HEK293 (cell line): ENCODE results near the gene NAA25.
A peak's percentile ranks its signal among the peaks of the same experiment; 100 is the strongest.
"Not testable (repeated sequence)": the region's sequence is repeated elsewhere in the genome, so short reads cannot be mapped to it uniquely, and the experiment has no call there.

Experiments used
- CTCF ChIA-PET: fragments of 350-600 bp; formaldehyde crosslinking; extraction: SDS; loops from one replicate; lab custom pipeline; 2021; ENCODE audit warnings: antibody characterized with exemption; lab: Yijun Ruan, JAX
- POLR2A ChIA-PET: fragments of 300-600 bp; formaldehyde crosslinking; extraction: SDS; loops from one replicate; lab custom pipeline; 2020; ENCODE audit warnings: antibody characterized with exemption, inconsistent platforms; lab: Yijun Ruan, JAX
- H3K27ac ChIP-seq: fragments of 200-500 bp; sonication (Bioruptor generic); 2 replicates; pipeline ENCODE4 v1.5.1; 2014; ENCODE audit warnings: low read depth, low read length, control low read depth, inconsistent platforms; ENCODE audit errors: extremely low read depth
- H3K36me3 ChIP-seq, 2 experiments: fragments of 200-500 bp in 1 of 2; sonication (Bioruptor generic) in 1 of 2; 1 replicate in 1 of 2; 2 replicates in 1 of 2; pipeline ENCODE4 v1.5.1; 2014 to 2017; ENCODE audit warnings: inconsistent platforms in 2 of 2, low read length in 2 of 2; ENCODE audit not compliant: control insufficient read depth in 2 of 2, insufficient read depth in 1 of 2
- H3K4me1 ChIP-seq: fragments of 200-500 bp; sonication (Bioruptor generic); 2 replicates; pipeline ENCODE4 v1.5.1; 2014; ENCODE audit warnings: mild to moderate bottlenecking, low read length, inconsistent platforms; ENCODE audit not compliant: control insufficient read depth, insufficient read depth
- H3K4me3 ChIP-seq: 2 replicates; pipeline ENCODE4 v1.5.1; 2011; ENCODE audit warnings: low read depth, mild to moderate bottlenecking, control low read depth, low read length, moderate library complexity
- H3K9me3 ChIP-seq: fragments of 200-500 bp; sonication (Bioruptor generic); 2 replicates; pipeline ENCODE4 v1.5.1; 2014; ENCODE audit warnings: low read depth, low read length, inconsistent platforms; ENCODE audit not compliant: control insufficient read depth, insufficient read depth
- KLF16 ChIP-seq: fragments of 450-650 bp; formaldehyde crosslinking; IDR thresholded peaks from 2 replicates; pipeline ENCODE4 v1.5.1; 2017; ENCODE audit warnings: missing biosample characterization, missing genetic modification characterization
- KLF8 ChIP-seq: fragments of 450-650 bp; formaldehyde crosslinking; IDR thresholded peaks from 2 replicates; pipeline ENCODE4 v1.5.1; 2016; ENCODE audit warnings: missing biosample characterization, missing genetic modification characterization
- OSR2 ChIP-seq: fragments of 450-650 bp; formaldehyde crosslinking; IDR thresholded peaks from 2 replicates; pipeline ENCODE4 v1.5.1; 2016; ENCODE audit warnings: missing biosample characterization, missing genetic modification characterization
- PRDM6 ChIP-seq: fragments of 450-650 bp; formaldehyde crosslinking; IDR thresholded peaks from 2 replicates; pipeline ENCODE4 v1.5.1; 2017; ENCODE audit warnings: missing biosample characterization, missing genetic modification characterization
- SP7 ChIP-seq: fragments of 450-650 bp; formaldehyde crosslinking; IDR thresholded peaks from 2 replicates; pipeline ENCODE4 v1.5.1; 2016; ENCODE audit warnings: missing biosample characterization, missing genetic modification characterization
- TSHZ1 ChIP-seq: fragments of 450-650 bp; formaldehyde crosslinking; IDR thresholded peaks from 2 replicates; pipeline ENCODE4 v1.5.1; 2016; ENCODE audit warnings: missing biosample characterization, missing genetic modification characterization, borderline replicate concordance
- ZBTB8A ChIP-seq: fragments of 450-650 bp; formaldehyde crosslinking; IDR thresholded peaks from 2 replicates; pipeline ENCODE4 v1.5.1; 2016; ENCODE audit warnings: missing biosample characterization, missing genetic modification characterization
- ZEB2 ChIP-seq: fragments of 450-650 bp; formaldehyde crosslinking; IDR thresholded peaks from 2 replicates; pipeline ENCODE4 v1.5.1; 2016; ENCODE audit warnings: missing biosample characterization, missing genetic modification characterization
- ZFP37 ChIP-seq: fragments of 450-650 bp; formaldehyde crosslinking; IDR thresholded peaks from 2 replicates; pipeline ENCODE4 v1.5.1; 2016; ENCODE audit warnings: missing biosample characterization, missing genetic modification characterization
- ZNF121 ChIP-seq: fragments of 450-650 bp; formaldehyde crosslinking; IDR thresholded peaks from 2 replicates; pipeline ENCODE4 v1.5.1; 2016; ENCODE audit warnings: missing biosample characterization, missing genetic modification characterization
- ZNF157 ChIP-seq: fragments of 450-650 bp; formaldehyde crosslinking; IDR thresholded peaks from 2 replicates; pipeline ENCODE4 v1.5.1; 2016; ENCODE audit warnings: missing biosample characterization, missing genetic modification characterization
- ZNF174 ChIP-seq: fragments of 450-650 bp; formaldehyde crosslinking; IDR thresholded peaks from 2 replicates; pipeline ENCODE4 v1.5.0; 2017; ENCODE audit warnings: missing biosample characterization, mild to moderate bottlenecking, missing genetic modification characterization
- ZNF202 ChIP-seq: fragments of 450-650 bp; formaldehyde crosslinking; IDR thresholded peaks from 2 replicates; pipeline ENCODE4 v1.5.1; 2016; ENCODE audit warnings: missing biosample characterization, missing genetic modification characterization, borderline replicate concordance
- ZNF366 ChIP-seq: fragments of 450-650 bp; formaldehyde crosslinking; conservative IDR thresholded peaks from 2 replicates; pipeline ENCODE4 v1.5.1; 2016; ENCODE audit warnings: missing biosample characterization, missing genetic modification characterization
- ZNF398 ChIP-seq: fragments of 450-650 bp; formaldehyde crosslinking; IDR thresholded peaks from 2 replicates; pipeline ENCODE4 v1.5.1; 2017; ENCODE audit warnings: missing biosample characterization, missing genetic modification characterization
- ZNF488 ChIP-seq: fragments of 450-650 bp; formaldehyde crosslinking; IDR thresholded peaks from 2 replicates; pipeline ENCODE4 v1.5.1; 2016; ENCODE audit warnings: missing biosample characterization, missing genetic modification characterization
- ZNF510 ChIP-seq: fragments of 450-650 bp; formaldehyde crosslinking; IDR thresholded peaks from 2 replicates; pipeline ENCODE4 v1.5.1; 2018; ENCODE audit warnings: mild to moderate bottlenecking, missing genetic modification characterization, missing biosample characterization; ENCODE audit not compliant: insufficient replicate concordance
- ZNF600 ChIP-seq: fragments of 450-650 bp; formaldehyde crosslinking; IDR thresholded peaks from 2 replicates; pipeline ENCODE4 v1.5.1; 2016; ENCODE audit warnings: missing biosample characterization, missing genetic modification characterization
- ZNF624 ChIP-seq: fragments of 450-650 bp; formaldehyde crosslinking; IDR thresholded peaks from 2 replicates; pipeline ENCODE4 v1.5.1; 2017; ENCODE audit warnings: missing biosample characterization, missing genetic modification characterization
- ZSCAN30 ChIP-seq: fragments of 450-650 bp; IDR thresholded peaks from 2 replicates; pipeline ENCODE4 v1.5.1; 2018; ENCODE audit warnings: missing biosample characterization, mild to moderate bottlenecking, missing genetic modification characterization, moderate library complexity

The NAA25 gene

GRCh38 chr12:112102127-112102526 lies 6.5 kb downstream of the NAA25 start:
- Histone ChIP-seq H3K27ac (no peak overlapping the region), H3K36me3 (peaks cover 57 to 69% of the 10 kb centered on the region in 2 experiments), H3K4me1 (peaks cover 13% of the 10 kb centered on the region), H3K9me3 (no peaks in the 10 kb centered on the region), H3K4me3 (no peak overlapping the region)
- POLR2A ChIA-PET: interaction anchor here (0.7 to 1.1 kb wide), 3 partner anchors 14 to 21 kb away, joined by 3 read pairs; no protein-coding TSS in a partner anchor
- CTCF ChIA-PET: no interaction called here
- no peak for TF ChIP-seq KLF16 (tag by site-specific recombination)
- TF ChIP-seq ZBTB8A (tag by site-specific recombination): no peak
- no peak for TF ChIP-seq ZNF488 (tag by site-specific recombination)

GRCh38 chr12:112100500-112100899 lies 8.1 kb downstream of the NAA25 start:
- not testable (repeated sequence) for H3K27ac ChIP-seq, H3K4me1 ChIP-seq, H3K4me3 ChIP-seq, H3K9me3 ChIP-seq
- ChIA-PET CTCF (interaction anchor here (0.6 kb wide), 1 partner anchor 331 kb away, joined by 4 read pairs; no protein-coding TSS in a partner anchor), POLR2A (interaction anchor here (0.7 kb wide), 1 partner anchor 22 kb away, joined by 7 read pairs; no protein-coding TSS in a partner anchor)
- peaks cover 49 to 71% of the 10 kb centered on the region in 2 experiments for H3K36me3 ChIP-seq
- peak; percentile 56; the same call in 1 of the 2 replicates for TF ChIP-seq ZNF121 (tag by site-specific recombination)

- H3K4me1 ChIP-seq: no peaks in the 10 kb centered on the region
- CTCF ChIA-PET: interaction anchor here (0.7 kb wide), 3 partner anchors 47 to 487 kb away, joined by 3 to 6 read pairs (median 3); no protein-coding TSS in a partner anchor
- TF ChIP-seq ZNF600 (tag by site-specific recombination): 0 out of 2 replicates have a peak, but pooled peaks have one; percentile 36
- no peak for TF ChIP-seq ZNF624
- no peak for TF ChIP-seq ZNF157
- no peak for TF ChIP-seq ZNF174 (tag by site-specific recombination)
- TF ChIP-seq SP7: no peak
- TF ChIP-seq ZEB2 (tag by site-specific recombination): 0 out of 2 replicates have a peak, but pooled peaks have one; percentile 2
- no peak for TF ChIP-seq ZSCAN30 (tag by site-specific recombination)
- no peak for TF ChIP-seq ZNF366 (tag by site-specific recombination)
- no peak for TF ChIP-seq ZNF510 (tag by site-specific recombination)
- TF ChIP-seq ZFP37: no peak
- TF ChIP-seq ZNF202 (tag by site-specific recombination): no peak
- TF ChIP-seq, all 188 proteins: peak for 2
- Histone ChIP-seq H3K4me3 (no peak overlapping the region), H3K9me3 (no peaks in the 10 kb centered on the region), H3K27ac (no peak overlapping the region), H3K36me3 (peaks cover 67 to 70% of the 10 kb centered on the region in 2 experiments)
- POLR2A ChIA-PET: interaction anchor here (0.6 to 1.7 kb wide), 6 partner anchors 10 to 85 kb away, joined by 3 to 5 read pairs (median 4); partner anchors contain the start of genes ERP29, TMEM116 and TRAFD1
Observed at GRCh38 chr12:112097641-112098040, 10.9 kb downstream of the NAA25 start.

GRCh38 chr12:112096667-112097066 lies 11.9 kb downstream of the NAA25 start:
- H3K4me3 ChIP-seq: no peak overlapping the region
- ChIA-PET CTCF (interaction anchor here (0.6 kb wide), 1 partner anchor 137 kb away, joined by 3 read pairs; no protein-coding TSS in a partner anchor), POLR2A (interaction anchor here (1.0 to 1.7 kb wide), 3 partner anchors 11 to 28 kb away, joined by 3 to 5 read pairs (median 3); partner anchors contain the start of gene TRAFD1)
- H3K9me3 ChIP-seq: no peaks in the 10 kb centered on the region
- H3K27ac ChIP-seq: no peak overlapping the region
- H3K4me1 ChIP-seq: no peaks in the 10 kb centered on the region
- H3K36me3 ChIP-seq: peaks cover 71% of the 10 kb centered on the region in 2 experiments
- TF ChIP-seq TSHZ1 (tag by site-specific recombination): 0 out of 2 replicates have a peak, but pooled peaks have one; percentile 24
- 0 out of 2 replicates have a peak, but pooled peaks have one; percentile 17 for TF ChIP-seq ZNF366 (tag by site-specific recombination)
- 0 out of 2 replicates have a peak, but pooled peaks have one; percentile 7 for TF ChIP-seq PRDM6 (tag by site-specific recombination)
- TF ChIP-seq OSR2 (tag by site-specific recombination): no peak
- TF ChIP-seq KLF8 (tag by site-specific recombination): peak; percentile 40; the same call in 1 of the 2 replicates
- TF ChIP-seq ZNF398: peak; percentile 77
